ENCODE results near the gene NACA. TPM values are rescaled to one million over a fixed set of nuclear protein-coding genes. Genes with fewer than 3 reads are reported as not detected.

The NACA gene
- total RNA-seq, 1 experiment from 2014 or later: 896 TPM

DNA sequence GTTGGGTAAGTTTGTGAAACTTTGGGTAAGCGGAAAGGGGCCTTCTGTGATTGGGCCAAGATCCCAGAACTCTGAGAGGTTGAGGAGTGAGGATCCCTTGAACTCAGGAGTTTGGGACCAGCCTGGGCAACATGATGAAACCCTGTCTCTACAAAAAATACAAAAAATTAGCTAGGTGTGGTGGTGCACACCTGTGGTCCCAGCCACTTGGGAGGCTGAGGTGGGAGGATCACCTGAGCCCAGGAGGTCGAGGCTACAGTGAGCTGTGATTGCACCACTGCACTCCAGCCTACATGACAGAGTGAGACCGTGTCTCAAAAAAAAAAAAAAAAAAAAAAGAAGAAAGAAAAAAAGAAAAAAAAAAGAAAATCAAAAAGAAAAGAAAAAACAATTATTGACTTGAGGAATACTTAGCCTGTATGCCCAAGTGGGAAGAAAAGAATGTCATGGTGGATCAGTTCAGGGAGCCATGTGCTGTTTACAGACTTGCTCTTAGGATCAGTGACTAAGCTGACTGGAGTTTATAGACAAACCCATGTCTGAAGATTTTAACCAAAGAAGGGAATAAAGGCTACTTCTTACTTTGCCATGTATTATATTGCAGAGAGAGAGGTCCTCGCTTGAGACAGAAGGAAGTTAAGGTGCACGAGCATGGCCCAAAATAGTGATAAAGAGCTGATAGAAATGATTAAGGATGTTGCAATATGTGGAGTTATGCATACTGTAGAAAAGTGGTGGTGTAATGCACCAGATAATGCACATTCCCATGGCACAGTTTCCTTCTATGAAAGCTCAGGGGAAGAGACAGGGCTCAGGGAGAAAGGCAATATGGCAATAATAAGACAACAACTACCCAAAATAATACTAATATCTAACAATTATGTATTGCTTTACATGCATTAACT lies 38.9 kb upstream of the NACA start:
- Histone ChIP-seq H2AFZ (ENCODE audit: low read depth, low read length, poor library complexity, severe bottlenecking) (no peak overlapping the region), H4K20me1 (ENCODE audit: insufficient read depth) (no peaks in the 10 kb centered on the region), H3K36me3 (ENCODE audit: control insufficient read depth in 1 of 2, insufficient read depth in 2 of 2, low read length in 2 of 2) (no peaks in the 10 kb centered on the region), H3K4me3 (replicated peaks in 1 of 2; ENCODE audit: low read depth in 1 of 2, low read length in 2 of 2) (no peak overlapping the region), H3K9me2 (ENCODE audit: insufficient read depth) (no peaks in the 10 kb centered on the region), H3K9me3 (ENCODE audit: control insufficient read depth in 1 of 2, insufficient read depth in 1 of 2, low read depth in 1 of 2, low read length in 2 of 2) (peaks cover 0 to 3% of the 10 kb centered on the region in 2 experiments; a peak in 1 of 4 replicates), H3K79me2 (ENCODE audit: insufficient read depth, low read length) (no peaks in the 10 kb centered on the region), H3K27me3 (ENCODE audit: insufficient read depth, low read length) (no peaks in the 10 kb centered on the region), H3K4me1 (ENCODE audit: control insufficient read depth in 1 of 2, insufficient read depth in 2 of 2, low read length in 2 of 2) (no peaks in the 10 kb centered on the region), H3K9ac (ENCODE audit: low read length) (no peak overlapping the region), H3K27ac (ENCODE audit: low read depth, low read length) (no peak overlapping the region), H3K4me2 (ENCODE audit: low read length) (no peak overlapping the region)
- TF ChIP-seq ELF1 (IDR thresholded peaks at IDR 0.05; ENCODE audit: borderline replicate concordance, low read depth): no peak
- TF ChIP-seq, protein P1, sequence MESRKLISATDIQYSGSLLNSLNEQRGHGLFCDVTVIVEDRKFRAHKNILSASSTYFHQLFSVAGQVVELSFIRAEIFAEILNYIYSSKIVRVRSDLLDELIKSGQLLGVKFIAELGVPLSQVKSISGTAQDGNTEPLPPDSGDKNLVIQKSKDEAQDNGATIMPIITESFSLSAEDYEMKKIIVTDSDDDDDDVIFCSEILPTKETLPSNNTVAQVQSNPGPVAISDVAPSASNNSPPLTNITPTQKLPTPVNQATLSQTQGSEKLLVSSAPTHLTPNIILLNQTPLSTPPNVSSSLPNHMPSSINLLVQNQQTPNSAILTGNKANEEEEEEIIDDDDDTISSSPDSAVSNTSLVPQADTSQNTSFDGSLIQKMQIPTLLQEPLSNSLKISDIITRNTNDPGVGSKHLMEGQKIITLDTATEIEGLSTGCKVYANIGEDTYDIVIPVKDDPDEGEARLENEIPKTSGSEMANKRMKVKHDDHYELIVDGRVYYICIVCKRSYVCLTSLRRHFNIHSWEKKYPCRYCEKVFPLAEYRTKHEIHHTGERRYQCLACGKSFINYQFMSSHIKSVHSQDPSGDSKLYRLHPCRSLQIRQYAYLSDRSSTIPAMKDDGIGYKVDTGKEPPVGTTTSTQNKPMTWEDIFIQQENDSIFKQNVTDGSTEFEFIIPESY (IDR thresholded peaks at IDR 0.05; ENCODE audit: extremely low read depth, insufficient replicate concordance, low read length): no peak
- no peak for TF ChIP-seq SP1 (IDR thresholded peaks at IDR 0.05; ENCODE audit: low read depth)
- TF ChIP-seq, protein P2, sequence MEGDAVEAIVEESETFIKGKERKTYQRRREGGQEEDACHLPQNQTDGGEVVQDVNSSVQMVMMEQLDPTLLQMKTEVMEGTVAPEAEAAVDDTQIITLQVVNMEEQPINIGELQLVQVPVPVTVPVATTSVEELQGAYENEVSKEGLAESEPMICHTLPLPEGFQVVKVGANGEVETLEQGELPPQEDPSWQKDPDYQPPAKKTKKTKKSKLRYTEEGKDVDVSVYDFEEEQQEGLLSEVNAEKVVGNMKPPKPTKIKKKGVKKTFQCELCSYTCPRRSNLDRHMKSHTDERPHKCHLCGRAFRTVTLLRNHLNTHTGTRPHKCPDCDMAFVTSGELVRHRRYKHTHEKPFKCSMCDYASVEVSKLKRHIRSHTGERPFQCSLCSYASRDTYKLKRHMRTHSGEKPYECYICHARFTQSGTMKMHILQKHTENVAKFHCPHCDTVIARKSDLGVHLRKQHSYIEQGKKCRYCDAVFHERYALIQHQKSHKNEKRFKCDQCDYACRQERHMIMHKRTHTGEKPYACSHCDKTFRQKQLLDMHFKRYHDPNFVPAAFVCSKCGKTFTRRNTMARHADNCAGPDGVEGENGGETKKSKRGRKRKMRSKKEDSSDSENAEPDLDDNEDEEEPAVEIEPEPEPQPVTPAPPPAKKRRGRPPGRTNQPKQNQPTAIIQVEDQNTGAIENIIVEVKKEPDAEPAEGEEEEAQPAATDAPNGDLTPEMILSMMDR (IDR thresholded peaks at IDR 0.05 in 2 of 3, conservative IDR thresholded peaks at IDR 0.05 in 1 of 3; ENCODE audit: borderline replicate concordance in 1 of 3, insufficient read depth in 1 of 3, low read depth in 2 of 3, low read length in 2 of 3): no peak
- no peak for TF ChIP-seq CBX3 (IDR thresholded peaks at IDR 0.05; ENCODE audit: low read depth)
- no peak for TF ChIP-seq TCF7L2 (IDR thresholded peaks at IDR 0.05; ENCODE audit: borderline replicate concordance, extremely low read depth, insufficient read depth, insufficient read length)
- TF ChIP-seq JUND (IDR thresholded peaks at IDR 0.05): no peak
- TF ChIP-seq POLR2A (IDR thresholded peaks at IDR 0.05; ENCODE audit: borderline replicate concordance, extremely low read depth, insufficient read depth, insufficient read length): no peak
- no peak for TF ChIP-seq YY1 (IDR thresholded peaks at IDR 0.05; ENCODE audit: extremely low read depth, insufficient replicate concordance, low read depth, low read length)
- TF ChIP-seq, protein P3, sequence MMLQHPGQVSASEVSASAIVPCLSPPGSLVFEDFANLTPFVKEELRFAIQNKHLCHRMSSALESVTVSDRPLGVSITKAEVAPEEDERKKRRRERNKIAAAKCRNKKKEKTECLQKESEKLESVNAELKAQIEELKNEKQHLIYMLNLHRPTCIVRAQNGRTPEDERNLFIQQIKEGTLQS (IDR thresholded peaks at IDR 0.05): no peak
- no peak for TF ChIP-seq EZH2phosphoT487 (IDR thresholded peaks at IDR 0.05; ENCODE audit: borderline replicate concordance)
- TF ChIP-seq SRF (IDR thresholded peaks at IDR 0.05; ENCODE audit: low read depth): no peak
- no peak for TF ChIP-seq REST (IDR thresholded peaks at IDR 0.05; ENCODE audit: low read depth)
- TF ChIP-seq RAD21 (IDR thresholded peaks at IDR 0.05; ENCODE audit: low read depth): no peak
- TF ChIP-seq CEBPB (IDR thresholded peaks at IDR 0.05; ENCODE audit: low read depth): no peak
- CTCF ChIA-PET: interaction anchor here (0.5 to 2.6 kb wide), 3 partner anchors 237 to 362 kb away, joined by 3 to 11 read pairs (median 4); no protein-coding TSS in a partner anchor
- no peak for ATAC-seq
- intact Hi-C loops (cut with micrococcal nuclease): loop anchor here (2.0 kb wide), 1 partner anchor 223 kb away; no protein-coding TSS in a partner anchor
- RAD21 ChIA-PET (ENCODE audit: low non-redundant PET in 1 of 2, low total read pairs in 2 of 2, uncharacterized antibody in 2 of 2, unreplicated experiment in 2 of 2): no interaction called here
- no peak for DNase-seq (ENCODE audit: low read depth, low spot score)
- BruUV-seq (replicated peaks): no TSS peak
- POLR2A ChIA-PET: no interaction called here

Measured in HCT116 (cell line).